AG09309 (cell line): ENCODE data around the gene STK33.

Experiments used
- DNase-seq: peaks from one replicate; pipeline ENCODE4 v3.0.0-alpha.2; 2010; ENCODE audit warnings: low read depth
- H3K4me3 ChIP-seq: 2 replicates; pipeline ENCODE4 v1.5.1; 2011; ENCODE audit warnings: mild to moderate bottlenecking, low read depth, low read length, moderate library complexity; ENCODE audit not compliant: control insufficient read depth
- TF ChIP-seq, protein P1 (sequence below): IDR thresholded peaks from 2 replicates; pipeline ENCODE4 v1.5.1; 2011; ENCODE audit warnings: mild to moderate bottlenecking, low read depth, low read length, inconsistent platforms; ENCODE audit not compliant: insufficient read depth, control insufficient read depth; ENCODE audit errors: missing control alignments

The STK33 gene

DNA sequence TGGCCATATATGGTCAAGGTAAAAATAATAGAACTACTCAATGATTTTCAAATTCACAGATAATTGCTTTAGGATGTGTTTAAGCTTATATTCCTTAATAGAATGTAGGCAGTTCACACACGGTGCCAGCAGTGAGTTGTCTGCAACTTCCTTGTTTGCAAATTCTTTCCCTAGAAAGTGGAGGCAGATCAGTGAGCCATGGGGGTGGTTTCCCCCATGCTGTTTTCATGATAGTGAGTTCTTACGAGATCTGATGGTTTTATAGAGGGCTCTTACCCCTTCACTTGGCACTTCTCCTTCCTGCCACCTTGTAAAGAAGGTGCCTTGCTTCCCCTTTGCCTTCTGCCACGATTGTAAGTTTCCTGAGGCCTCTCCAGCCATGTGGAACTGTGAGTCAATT is 218.6 kb downstream of the STK33 start:
- no peak overlapping the region for H3K4me3 ChIP-seq
- TF ChIP-seq, protein P1, sequence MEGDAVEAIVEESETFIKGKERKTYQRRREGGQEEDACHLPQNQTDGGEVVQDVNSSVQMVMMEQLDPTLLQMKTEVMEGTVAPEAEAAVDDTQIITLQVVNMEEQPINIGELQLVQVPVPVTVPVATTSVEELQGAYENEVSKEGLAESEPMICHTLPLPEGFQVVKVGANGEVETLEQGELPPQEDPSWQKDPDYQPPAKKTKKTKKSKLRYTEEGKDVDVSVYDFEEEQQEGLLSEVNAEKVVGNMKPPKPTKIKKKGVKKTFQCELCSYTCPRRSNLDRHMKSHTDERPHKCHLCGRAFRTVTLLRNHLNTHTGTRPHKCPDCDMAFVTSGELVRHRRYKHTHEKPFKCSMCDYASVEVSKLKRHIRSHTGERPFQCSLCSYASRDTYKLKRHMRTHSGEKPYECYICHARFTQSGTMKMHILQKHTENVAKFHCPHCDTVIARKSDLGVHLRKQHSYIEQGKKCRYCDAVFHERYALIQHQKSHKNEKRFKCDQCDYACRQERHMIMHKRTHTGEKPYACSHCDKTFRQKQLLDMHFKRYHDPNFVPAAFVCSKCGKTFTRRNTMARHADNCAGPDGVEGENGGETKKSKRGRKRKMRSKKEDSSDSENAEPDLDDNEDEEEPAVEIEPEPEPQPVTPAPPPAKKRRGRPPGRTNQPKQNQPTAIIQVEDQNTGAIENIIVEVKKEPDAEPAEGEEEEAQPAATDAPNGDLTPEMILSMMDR: no peak
- DNase-seq: no peak

DNA sequence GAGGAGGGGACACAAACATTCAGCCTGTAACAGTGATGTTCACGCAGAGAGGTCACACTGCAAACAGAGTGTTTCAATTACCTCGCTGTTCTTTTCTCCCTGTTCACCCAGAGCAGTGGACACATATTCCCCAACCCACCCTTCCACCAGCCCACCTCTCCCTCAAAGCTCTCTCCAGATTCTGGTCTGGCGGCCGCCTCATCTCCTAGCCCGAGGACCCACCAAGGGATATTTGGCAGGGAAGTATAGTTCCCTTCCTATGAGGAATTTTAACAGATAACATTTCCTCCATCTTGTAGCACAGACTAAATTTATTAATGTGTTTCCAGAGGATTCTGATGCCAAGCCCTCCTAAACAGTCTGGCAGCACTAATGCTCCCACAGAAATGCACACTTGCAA is 219.3 kb downstream of the STK33 start:
- TF ChIP-seq, protein P1: no peak
- no peak for DNase-seq
- no peak overlapping the region for H3K4me3 ChIP-seq

DNA sequence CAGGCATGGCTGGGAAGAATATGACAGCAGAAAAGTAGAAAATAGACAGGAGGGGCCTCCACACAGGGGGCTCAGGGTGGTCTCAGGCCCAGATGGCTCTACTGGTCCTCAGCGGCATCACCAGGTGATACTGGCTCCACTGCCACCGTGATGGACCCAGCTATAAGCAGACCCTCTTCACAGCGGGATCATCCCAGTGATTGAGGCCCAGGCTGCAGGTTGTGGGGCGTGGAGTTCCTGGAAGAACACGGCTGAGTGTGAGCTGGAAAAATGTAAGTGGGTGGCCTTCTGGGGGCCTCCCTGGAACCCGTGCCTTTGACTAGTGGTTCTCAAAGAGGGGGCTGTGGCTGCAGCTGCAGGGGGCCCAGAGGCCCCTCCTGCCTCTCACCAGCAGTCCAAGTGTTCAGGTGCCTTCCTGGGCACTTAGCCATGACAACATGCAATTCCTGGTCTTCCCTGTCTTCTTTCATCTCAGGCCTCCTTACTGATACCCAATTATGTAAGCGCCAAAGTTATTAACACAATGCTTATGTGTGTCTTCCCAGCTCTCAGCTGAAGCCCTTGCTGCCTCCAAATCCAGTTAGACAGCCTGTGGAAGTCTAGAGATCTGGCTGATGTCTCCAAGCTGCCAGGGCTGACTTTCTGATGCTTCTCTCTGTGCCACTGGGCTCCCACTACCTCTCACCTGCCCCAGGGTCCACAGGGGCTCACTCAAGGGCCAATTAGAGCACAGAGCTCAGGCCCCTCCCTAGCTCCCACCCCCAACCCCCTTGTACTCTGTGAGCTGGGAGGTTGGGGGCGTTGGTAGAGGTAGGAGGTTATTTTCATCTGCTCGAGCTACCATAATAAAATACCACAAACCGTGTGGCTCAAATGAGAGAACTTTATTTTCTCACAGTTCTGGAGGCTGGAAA is 220.3 kb downstream of the STK33 start:
- H3K4me3 ChIP-seq: no peak overlapping the region
- TF ChIP-seq, protein P1: no peak
- DNase-seq: no peak

DNA sequence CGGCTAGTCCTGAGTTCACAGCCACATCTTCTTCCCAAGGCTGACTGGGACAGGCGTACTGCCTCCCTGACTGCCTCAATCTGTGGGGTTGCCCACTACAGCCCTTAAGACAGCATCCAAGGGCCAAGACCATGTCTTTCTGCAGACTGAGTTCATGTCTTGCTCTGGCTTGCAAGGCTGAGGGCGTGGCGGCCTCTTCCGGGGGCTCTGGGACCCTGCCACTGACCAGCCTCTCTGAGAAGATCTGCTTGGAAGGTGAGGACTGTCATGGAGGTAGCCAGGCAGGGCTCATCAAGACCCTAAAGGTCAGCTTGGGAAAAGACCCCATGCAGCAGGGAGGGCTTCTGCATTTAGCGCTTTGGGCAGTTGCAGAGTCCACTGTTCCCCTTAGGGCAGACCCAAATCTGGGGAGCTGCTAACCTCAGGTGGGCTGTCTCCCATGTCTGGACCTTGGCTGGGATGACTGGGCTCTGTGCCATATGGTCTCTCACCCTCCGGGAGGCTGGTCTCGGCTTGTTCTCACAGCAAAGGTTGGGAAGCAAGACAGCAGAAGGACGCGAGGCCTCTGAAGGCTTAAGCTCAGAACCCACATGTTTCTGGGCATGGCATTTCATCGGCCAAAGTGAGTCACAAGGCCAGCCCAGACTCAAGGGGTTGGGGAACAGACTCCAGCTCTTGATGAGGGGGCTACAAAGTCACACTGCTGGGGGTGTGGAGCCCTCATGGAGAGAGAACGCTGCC is 221.2 kb downstream of the STK33 start:
- DNase-seq: no peak
- TF ChIP-seq, protein P1: no peak

DNA sequence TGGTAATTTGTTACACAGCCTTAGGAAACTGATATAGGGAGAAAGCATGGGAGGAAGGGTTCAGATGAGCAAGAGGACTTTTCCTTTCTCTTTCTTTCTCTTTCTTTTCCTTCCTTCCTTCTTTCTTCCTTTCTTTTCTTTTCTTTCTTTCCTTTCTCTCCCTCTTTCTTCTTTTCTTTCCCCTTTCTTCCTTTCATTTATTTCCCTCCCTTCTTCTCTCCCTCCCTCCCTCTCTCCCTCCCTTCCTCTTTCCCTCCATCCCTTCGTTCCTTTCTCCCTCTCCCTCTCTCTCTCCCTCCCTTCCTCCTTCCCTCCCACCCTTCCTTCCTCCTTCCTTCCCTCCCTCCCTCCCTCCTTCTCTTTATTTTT is 222.5 kb downstream of the STK33 start:
- DNase-seq: no peak
- TF ChIP-seq, protein P1: no peak
- no peak overlapping the region for H3K4me3 ChIP-seq

More for the DNA sequence above, 221.2 kb downstream of the STK33 start:
- H3K4me3 ChIP-seq: no peak overlapping the region

DNA sequence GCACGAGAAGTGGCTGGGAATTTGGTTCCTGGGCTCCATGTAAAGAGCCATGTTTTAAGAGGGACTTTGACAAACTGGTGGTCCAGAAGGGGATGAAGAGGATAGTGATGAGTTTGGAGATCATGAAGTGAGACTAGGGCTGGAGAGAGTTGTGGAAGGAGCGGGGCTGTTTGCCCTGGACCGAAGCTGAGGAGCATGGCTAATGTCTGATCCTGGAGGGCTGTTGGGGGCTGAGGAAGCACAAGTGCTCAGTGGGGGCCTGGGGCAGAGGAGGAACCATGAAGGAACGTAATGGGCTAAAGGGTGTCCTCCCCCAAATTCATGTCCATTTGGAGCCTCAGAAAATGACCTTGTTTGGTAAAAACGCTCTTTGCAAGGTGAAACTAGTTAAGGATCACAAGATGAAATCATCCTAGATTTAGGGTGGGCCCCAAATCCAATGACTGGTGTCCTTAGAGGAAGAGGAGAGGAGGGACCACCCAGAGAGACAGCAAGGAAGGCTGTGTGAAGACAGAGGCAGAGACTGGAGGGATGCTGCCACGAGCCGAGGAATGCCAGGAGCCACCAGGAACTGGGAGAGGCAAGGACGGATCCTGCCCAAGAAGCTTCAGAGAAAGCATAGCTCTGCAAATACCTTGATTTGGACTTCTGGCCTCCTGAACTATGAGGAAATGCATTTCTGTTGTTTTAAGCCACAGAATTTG is 223.1 kb downstream of the STK33 start:
- no peak for DNase-seq
- TF ChIP-seq, protein P1: no peak
- H3K4me3 ChIP-seq: no peak overlapping the region
